KMS-11 (cell line): ENCODE results near the gene PHYHIPL.

ENCODE experiments used
- H2AFZ ChIP-seq: fragments of 200-600 bp; sonication (generic); 2 replicates; pipeline ENCODE4 v1.6.1; 2016; ENCODE audit warnings: antibody characterized with exemption, mixed run types, low read depth
- H3K27ac ChIP-seq: fragments of 200-600 bp; sonication (generic); 2 replicates; pipeline ENCODE4 v1.6.1; 2016; ENCODE audit warnings: mild to moderate bottlenecking, mixed run types
- H3K27me3 ChIP-seq: fragments of 200-600 bp; sonication (generic); 2 replicates; pipeline ENCODE4 v1.6.1; 2017; ENCODE audit warnings: mild to moderate bottlenecking, low read depth, mixed run types, moderate library complexity; ENCODE audit not compliant: insufficient read depth
- H3K36me3 ChIP-seq: fragments of 200-600 bp; sonication (generic); 2 replicates; pipeline ENCODE4 v1.6.1; 2017; ENCODE audit warnings: mild to moderate bottlenecking, mixed run types; ENCODE audit not compliant: insufficient read depth
- H3K4me1 ChIP-seq: fragments of 200-600 bp; sonication (generic); 2 replicates; pipeline ENCODE4 v1.6.1; 2016; ENCODE audit warnings: mild to moderate bottlenecking, low read depth, mixed run types; ENCODE audit not compliant: poor library complexity, severe bottlenecking
- H3K4me2 ChIP-seq: fragments of 200-600 bp; sonication (generic); 2 replicates; pipeline ENCODE4 v1.7.0; 2016; ENCODE audit warnings: mild to moderate bottlenecking, mixed run types
- H3K4me3 ChIP-seq: fragments of 200-600 bp; sonication (generic); IDR thresholded peaks from 2 replicates; pipeline ENCODE4 v1.6.1; 2017; ENCODE audit warnings: low read depth, low read length, mixed read lengths; ENCODE audit not compliant: insufficient read depth
- H3K79me2 ChIP-seq: fragments of 200-600 bp; sonication (generic); 2 replicates; pipeline ENCODE4 v1.6.1; 2016; ENCODE audit warnings: low read depth, mixed run types; ENCODE audit not compliant: insufficient read depth
- H3K9ac ChIP-seq: fragments of 200-600 bp; sonication (generic); 2 replicates; pipeline ENCODE4 v1.6.1; 2016; ENCODE audit warnings: mild to moderate bottlenecking, mixed run types
- H4K20me1 ChIP-seq: fragments of 200-600 bp; sonication (generic); 2 replicates; pipeline ENCODE4 v1.6.1; 2016; ENCODE audit warnings: mild to moderate bottlenecking, mixed run types; ENCODE audit not compliant: insufficient read depth
- CTCF ChIP-seq: fragments of 200-600 bp; sonication (generic); conservative IDR thresholded peaks from 2 replicates; pipeline ENCODE4 v1.6.1; 2017; ENCODE audit warnings: low read depth, mild to moderate bottlenecking, antibody characterized with exemption, low read length, moderate library complexity, mixed read lengths

The PHYHIPL gene

GRCh38 chr10:59255463-59255862, 79.0 kb downstream of the PHYHIPL start:
- no peaks in the 10 kb centered on the region for H4K20me1 ChIP-seq
- no peaks in the 10 kb centered on the region for H3K27me3 ChIP-seq
- H3K4me1 ChIP-seq = no peaks in the 10 kb centered on the region
- H3K36me3 ChIP-seq = no peaks in the 10 kb centered on the region
- H3K4me3 ChIP-seq = no peak overlapping the region
- H3K27ac ChIP-seq = no peak overlapping the region
- no peak overlapping the region for H3K9ac ChIP-seq
- H2AFZ ChIP-seq = no peak overlapping the region
- no peak for TF ChIP-seq CTCF
- no peak overlapping the region for H3K4me2 ChIP-seq
- H3K79me2 ChIP-seq = no peaks in the 10 kb centered on the region

GRCh38 chr10:59257224-59257623, 80.8 kb downstream of the PHYHIPL start:
- no peak for TF ChIP-seq CTCF

GRCh38 chr10:59258890-59259289, 82.4 kb downstream of the PHYHIPL start:
- Histone ChIP-seq H3K79me2 (no peaks in the 10 kb centered on the region), H3K36me3 (no peaks in the 10 kb centered on the region), H3K4me2 (no peak overlapping the region), H4K20me1 (no peaks in the 10 kb centered on the region), H3K4me1 (no peaks in the 10 kb centered on the region), H3K9ac (no peak overlapping the region), H3K27ac (no peak overlapping the region), H2AFZ (no peak overlapping the region), H3K27me3 (no peaks in the 10 kb centered on the region), H3K4me3 (no peak overlapping the region)
- TF ChIP-seq CTCF = no peak

More at GRCh38 chr10:59257224-59257623, 80.8 kb downstream of the PHYHIPL start:
- no peaks in the 10 kb centered on the region for H3K79me2 ChIP-seq
- H3K27me3 ChIP-seq = no peaks in the 10 kb centered on the region
- H3K9ac ChIP-seq = no peak overlapping the region
- H3K4me2 ChIP-seq = no peak overlapping the region
- no peak overlapping the region for H3K27ac ChIP-seq
- no peaks in the 10 kb centered on the region for H3K4me1 ChIP-seq
- H3K36me3 ChIP-seq = no peaks in the 10 kb centered on the region
- H3K4me3 ChIP-seq = no peak overlapping the region
- no peaks in the 10 kb centered on the region for H4K20me1 ChIP-seq
- H2AFZ ChIP-seq = no peak overlapping the region

GRCh38 chr10:59265141-59265540, 88.7 kb downstream of the PHYHIPL start:
- no peaks in the 10 kb centered on the region for H3K4me1 ChIP-seq
- H3K79me2 ChIP-seq = no peaks in the 10 kb centered on the region
- no peak overlapping the region for H3K27ac ChIP-seq
- no peaks in the 10 kb centered on the region for H3K27me3 ChIP-seq
- no peaks in the 10 kb centered on the region for H4K20me1 ChIP-seq
- no peak overlapping the region for H3K9ac ChIP-seq
- no peaks in the 10 kb centered on the region for H3K36me3 ChIP-seq
- no peak overlapping the region for H3K4me3 ChIP-seq
- H2AFZ ChIP-seq = no peak overlapping the region
- H3K4me2 ChIP-seq = no peak overlapping the region
- no peak for TF ChIP-seq CTCF
